HG03439 (cell line): Measurements from ENCODE around the gene FAIM2.

Experiments
- ATAC-seq: cut with Tn5 transposase; IDR thresholded peaks from one replicate; pipeline ENCODE4 v1.9.1; 2021; ENCODE audit warnings: mild to moderate bottlenecking, moderate library complexity; ENCODE audit not compliant: unreplicated experiment

FAIM2 gene

GRCh38 chr12:49903700-49904423 lies at the start of gene FAIM2:
Gene FAIM2 (minus strand): TSS chr12:49903900. CDS start chr12:49903792, 108 bp downstream.
- ATAC-seq, result no peak

GRCh38 chr12:49953151-49953550 lies 49.5 kb upstream of the FAIM2 start:
- ATAC-seq, result no peak

- no peak for ATAC-seq
These were observed 48.8 kb upstream of the FAIM2 start for GRCh38 chr12:49952391-49953055.

GRCh38 chr12:49951411-49952240 lies 47.9 kb upstream of the FAIM2 start:
- ATAC-seq, result no peak

- ATAC-seq, result no peak
These were observed 46.9 kb upstream of the FAIM2 start, which contains the start of gene AQP2 for GRCh38 chr12:49950273-49951251. Gene AQP2 (plus strand): TSS chr12:49950737. CDS start chr12:49950831, 94 bp downstream.

GRCh38 chr12:49949866-49950265 lies 46.2 kb upstream of the FAIM2 start:
- ATAC-seq, result no peak

GRCh38 chr12:49948866-49949845 lies 45.5 kb upstream of the FAIM2 start:
- no peak for ATAC-seq

GRCh38 chr12:49947593-49948226 lies 44.0 kb upstream of the FAIM2 start:
- ATAC-seq, result no peak

GRCh38 chr12:49946497-49946896 lies 42.8 kb upstream of the FAIM2 start:
- no peak for ATAC-seq

- ATAC-seq, result no peak
These were observed 42.4 kb upstream of the FAIM2 start for GRCh38 chr12:49946086-49946485.

GRCh38 chr12:49945394-49946080 lies 41.8 kb upstream of the FAIM2 start:
- ATAC-seq, result peak; percentile 49

- ATAC-seq, result no peak
These were observed 41.0 kb upstream of the FAIM2 start for GRCh38 chr12:49944718-49945117.

- no peak for ATAC-seq
These were observed 40.3 kb upstream of the FAIM2 start for GRCh38 chr12:49944046-49944445.

- no peak for ATAC-seq
These were observed 39.9 kb upstream of the FAIM2 start for GRCh38 chr12:49943625-49943960.

GRCh38 chr12:49942921-49943624 lies 39.4 kb upstream of the FAIM2 start:
- ATAC-seq, result no peak

GRCh38 chr12:49942512-49942893 lies 38.8 kb upstream of the FAIM2 start:
- ATAC-seq, result no peak
